ENCODE results near the gene BBOX1. TPM values are rescaled to one million over a fixed set of nuclear protein-coding genes. Genes with fewer than 3 reads are reported as not detected.

BBOX1 gene
- polyA plus RNA-seq, 2 of the 4 experiments (the other 2 are of a cell fraction), result not detected

DNA sequence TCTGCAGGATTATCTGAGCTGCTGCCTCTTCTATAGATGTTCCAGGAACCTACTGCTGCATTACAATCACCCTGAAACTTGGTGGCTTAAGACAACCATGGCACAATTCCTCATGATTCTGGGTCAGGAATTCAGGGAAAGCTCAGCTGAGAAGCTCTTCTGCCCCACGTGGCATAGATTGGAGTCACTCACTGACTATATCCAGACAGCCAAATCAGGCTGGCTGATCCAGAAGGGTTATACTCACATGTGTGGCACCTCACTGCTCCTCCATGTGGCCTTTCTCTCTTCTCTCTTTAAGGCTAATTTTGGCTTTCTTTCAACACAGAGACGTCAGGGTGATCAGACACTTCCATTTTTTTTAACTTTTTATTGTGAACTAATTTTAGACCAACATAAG is 125.5 kb downstream of the BBOX1 start:
- CTCF ChIA-PET, result interaction anchor here (0.9 to 3.3 kb wide), 3 partner anchors 8 to 331 kb away, joined by 3 to 20 read pairs (median 6); no protein-coding TSS in a partner anchor
- H3K27ac ChIP-seq, result no peak overlapping the region
- 0% methylated on average over 2 of the region's 2 CpGs for WGBS (ENCODE audit: missing lambda C conversion rate)
- FAIRE-seq, result no peak
- peak; percentile 74 to 85 for ATAC-seq
- POLR2A ChIA-PET, result no interaction called here
- H3K9me3 ChIP-seq, result no peaks in the 10 kb centered on the region
- no peak for DNase-seq (ENCODE audit: low read depth in 1 of 2, low spot score in 1 of 2)
- H3K4me1 ChIP-seq, result no peaks in the 10 kb centered on the region
- TF ChIP-seq, protein P1, sequence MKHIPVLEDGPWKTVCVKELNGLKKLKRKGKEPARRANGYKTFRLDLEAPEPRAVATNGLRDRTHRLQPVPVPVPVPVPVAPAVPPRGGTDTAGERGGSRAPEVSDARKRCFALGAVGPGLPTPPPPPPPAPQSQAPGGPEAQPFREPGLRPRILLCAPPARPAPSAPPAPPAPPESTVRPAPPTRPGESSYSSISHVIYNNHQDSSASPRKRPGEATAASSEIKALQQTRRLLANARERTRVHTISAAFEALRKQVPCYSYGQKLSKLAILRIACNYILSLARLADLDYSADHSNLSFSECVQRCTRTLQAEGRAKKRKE (CRISPR knock-in tag; IDR thresholded peaks at IDR 0.05; ENCODE audit: low read depth), result no peak
- TF ChIP-seq ZC3H11A (IDR thresholded peaks at IDR 0.05) (no peak), HOXA7 (CRISPR knock-in tag; IDR thresholded peaks at IDR 0.05) (no peak), CHD4 (IDR thresholded peaks at IDR 0.05; ENCODE audit: borderline replicate concordance) (no peak), ZNF302 (CRISPR knock-in tag; IDR thresholded peaks at IDR 0.05) (no peak), FOSL2 (IDR thresholded peaks at IDR 0.05) (no peak), FOSL2 (CRISPR knock-in tag; IDR thresholded peaks at IDR 0.05) (no peak), CEBPB (IDR thresholded peaks at IDR 0.05) (no peak), HOXB13 (CRISPR knock-in tag; IDR thresholded peaks at IDR 0.05; ENCODE audit: low read depth) (no peak), EP300 (IDR thresholded peaks at IDR 0.05) (no peak), MAFK (IDR thresholded peaks at IDR 0.05; ENCODE audit: partially characterized antibody) (no peak), NR3C1 (IDR thresholded peaks at IDR 0.05) (no peak), NPAS2 (CRISPR knock-in tag; IDR thresholded peaks at IDR 0.05; ENCODE audit: borderline replicate concordance) (no peak), RFX5 (IDR thresholded peaks at IDR 0.05) (no peak)
- TF ChIP-seq, protein P2, sequence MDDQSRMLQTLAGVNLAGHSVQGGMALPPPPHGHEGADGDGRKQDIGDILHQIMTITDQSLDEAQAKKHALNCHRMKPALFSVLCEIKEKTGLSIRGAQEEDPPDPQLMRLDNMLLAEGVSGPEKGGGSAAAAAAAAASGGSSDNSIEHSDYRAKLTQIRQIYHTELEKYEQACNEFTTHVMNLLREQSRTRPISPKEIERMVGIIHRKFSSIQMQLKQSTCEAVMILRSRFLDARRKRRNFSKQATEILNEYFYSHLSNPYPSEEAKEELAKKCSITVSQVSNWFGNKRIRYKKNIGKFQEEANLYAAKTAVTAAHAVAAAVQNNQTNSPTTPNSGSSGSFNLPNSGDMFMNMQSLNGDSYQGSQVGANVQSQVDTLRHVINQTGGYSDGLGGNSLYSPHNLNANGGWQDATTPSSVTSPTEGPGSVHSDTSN (IDR thresholded peaks at IDR 0.05), result no peak
- TF ChIP-seq, protein P3, sequence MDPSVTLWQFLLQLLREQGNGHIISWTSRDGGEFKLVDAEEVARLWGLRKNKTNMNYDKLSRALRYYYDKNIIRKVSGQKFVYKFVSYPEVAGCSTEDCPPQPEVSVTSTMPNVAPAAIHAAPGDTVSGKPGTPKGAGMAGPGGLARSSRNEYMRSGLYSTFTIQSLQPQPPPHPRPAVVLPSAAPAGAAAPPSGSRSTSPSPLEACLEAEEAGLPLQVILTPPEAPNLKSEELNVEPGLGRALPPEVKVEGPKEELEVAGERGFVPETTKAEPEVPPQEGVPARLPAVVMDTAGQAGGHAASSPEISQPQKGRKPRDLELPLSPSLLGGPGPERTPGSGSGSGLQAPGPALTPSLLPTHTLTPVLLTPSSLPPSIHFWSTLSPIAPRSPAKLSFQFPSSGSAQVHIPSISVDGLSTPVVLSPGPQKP (IDR thresholded peaks at IDR 0.05; ENCODE audit: low read depth, low read length), result no peak
- TF ChIP-seq, protein P4, sequence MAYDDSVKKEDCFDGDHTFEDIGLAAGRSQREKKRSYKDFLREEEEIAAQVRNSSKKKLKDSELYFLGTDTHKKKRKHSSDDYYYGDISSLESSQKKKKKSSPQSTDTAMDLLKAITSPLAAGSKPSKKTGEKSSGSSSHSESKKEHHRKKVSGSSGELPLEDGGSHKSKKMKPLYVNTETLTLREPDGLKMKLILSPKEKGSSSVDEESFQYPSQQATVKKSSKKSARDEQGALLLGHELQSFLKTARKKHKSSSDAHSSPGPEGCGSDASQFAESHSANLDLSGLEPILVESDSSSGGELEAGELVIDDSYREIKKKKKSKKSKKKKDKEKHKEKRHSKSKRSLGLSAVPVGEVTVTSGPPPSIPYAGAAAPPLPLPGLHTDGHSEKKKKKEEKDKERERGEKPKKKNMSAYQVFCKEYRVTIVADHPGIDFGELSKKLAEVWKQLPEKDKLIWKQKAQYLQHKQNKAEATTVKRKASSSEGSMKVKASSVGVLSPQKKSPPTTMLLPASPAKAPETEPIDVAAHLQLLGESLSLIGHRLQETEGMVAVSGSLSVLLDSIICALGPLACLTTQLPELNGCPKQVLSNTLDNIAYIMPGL (CRISPR knock-in tag; IDR thresholded peaks at IDR 0.05; ENCODE audit: borderline replicate concordance), result no peak
- TF ChIP-seq, protein P5, sequence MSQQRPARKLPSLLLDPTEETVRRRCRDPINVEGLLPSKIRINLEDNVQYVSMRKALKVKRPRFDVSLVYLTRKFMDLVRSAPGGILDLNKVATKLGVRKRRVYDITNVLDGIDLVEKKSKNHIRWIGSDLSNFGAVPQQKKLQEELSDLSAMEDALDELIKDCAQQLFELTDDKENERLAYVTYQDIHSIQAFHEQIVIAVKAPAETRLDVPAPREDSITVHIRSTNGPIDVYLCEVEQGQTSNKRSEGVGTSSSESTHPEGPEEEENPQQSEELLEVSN (IDR thresholded peaks at IDR 0.05; ENCODE audit: borderline replicate concordance, low read depth), result no peak
- TF ChIP-seq, protein P6, sequence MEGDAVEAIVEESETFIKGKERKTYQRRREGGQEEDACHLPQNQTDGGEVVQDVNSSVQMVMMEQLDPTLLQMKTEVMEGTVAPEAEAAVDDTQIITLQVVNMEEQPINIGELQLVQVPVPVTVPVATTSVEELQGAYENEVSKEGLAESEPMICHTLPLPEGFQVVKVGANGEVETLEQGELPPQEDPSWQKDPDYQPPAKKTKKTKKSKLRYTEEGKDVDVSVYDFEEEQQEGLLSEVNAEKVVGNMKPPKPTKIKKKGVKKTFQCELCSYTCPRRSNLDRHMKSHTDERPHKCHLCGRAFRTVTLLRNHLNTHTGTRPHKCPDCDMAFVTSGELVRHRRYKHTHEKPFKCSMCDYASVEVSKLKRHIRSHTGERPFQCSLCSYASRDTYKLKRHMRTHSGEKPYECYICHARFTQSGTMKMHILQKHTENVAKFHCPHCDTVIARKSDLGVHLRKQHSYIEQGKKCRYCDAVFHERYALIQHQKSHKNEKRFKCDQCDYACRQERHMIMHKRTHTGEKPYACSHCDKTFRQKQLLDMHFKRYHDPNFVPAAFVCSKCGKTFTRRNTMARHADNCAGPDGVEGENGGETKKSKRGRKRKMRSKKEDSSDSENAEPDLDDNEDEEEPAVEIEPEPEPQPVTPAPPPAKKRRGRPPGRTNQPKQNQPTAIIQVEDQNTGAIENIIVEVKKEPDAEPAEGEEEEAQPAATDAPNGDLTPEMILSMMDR (IDR thresholded peaks at IDR 0.05), result no peak
- no peak overlapping the region for H3K4me3 ChIP-seq
- no peak overlapping the region for H3K4me2 ChIP-seq
